Keratinocyte (primary cell): ENCODE results near the gene AP4S1. TPM values are rescaled to one million over a fixed set of nuclear protein-coding genes. Genes with fewer than 3 reads are reported as not detected.

Experiments used
- DNase-seq: peaks from one replicate; pipeline ENCODE4 v3.0.0-alpha.2; 2011; ENCODE audit warnings: low read depth, missing footprints, low spot score
- FAIRE-seq: peaks from 2 replicates; lab custom pipeline; 2011; peaks lifted over from hg19 to GRCh38; lab: Jason Lieb, UNC
- H2AFZ ChIP-seq: 2 replicates; pipeline ENCODE4 v1.6.0; 2012; ENCODE audit warnings: low read length, control low read depth, inconsistent platforms; ENCODE audit not compliant: control insufficient read depth
- H3K27ac ChIP-seq: 2 replicates; pipeline ENCODE4 v1.5.1; 2011; ENCODE audit warnings: low read length; ENCODE audit not compliant: control insufficient read depth, insufficient read depth
- H3K27me3 ChIP-seq: 3 replicates; pipeline ENCODE4 v1.6.0; 2011; ENCODE audit warnings: low read length; ENCODE audit not compliant: control insufficient read depth, insufficient read depth; ENCODE audit errors: extremely low read depth
- H3K36me3 ChIP-seq, 2 experiments: 2 replicates in 1 of 2; 3 replicates in 1 of 2; pipeline ENCODE4 v1.5.1; 2011; ENCODE audit warnings: low read length in 2 of 2, mild to moderate bottlenecking in 1 of 2; ENCODE audit not compliant: control insufficient read depth in 2 of 2, insufficient read depth in 2 of 2; ENCODE audit errors: extremely low read depth in 1 of 2
- H3K4me1 ChIP-seq: 3 replicates; pipeline ENCODE4 v1.5.1; 2011; ENCODE audit warnings: low read length; ENCODE audit not compliant: control insufficient read depth, insufficient read depth; ENCODE audit errors: extremely low read depth
- H3K4me2 ChIP-seq: 3 replicates; pipeline ENCODE4 v1.6.0; 2011; ENCODE audit warnings: low read depth, low read length; ENCODE audit not compliant: control insufficient read depth, insufficient read depth; ENCODE audit errors: extremely low read depth
- H3K4me3 ChIP-seq, 3 experiments: fragments of 200-600 bp in 1 of 3; sonication (generic) in 1 of 3; 2 replicates in 2 of 3; 3 replicates in 1 of 3; pipeline ENCODE4 v1.5.1; 2011 to 2016; ENCODE audit warnings: low read length in 3 of 3, mild to moderate bottlenecking in 3 of 3, control low read depth in 2 of 3, inconsistent platforms in 1 of 3, low read depth in 1 of 3, mixed read lengths in 1 of 3, mixed run types in 1 of 3, moderate library complexity in 1 of 3; ENCODE audit not compliant: control insufficient read depth in 2 of 3, insufficient read depth in 2 of 3; ENCODE audit errors: extremely low read depth in 1 of 3
- H3K79me2 ChIP-seq: 2 replicates; pipeline ENCODE4 v1.6.0; 2012; ENCODE audit warnings: low read length; ENCODE audit not compliant: control insufficient read depth, insufficient read depth
- H3K9ac ChIP-seq: 3 replicates; pipeline ENCODE4 v1.6.0; 2011; ENCODE audit warnings: low read length; ENCODE audit not compliant: control insufficient read depth, insufficient read depth; ENCODE audit errors: extremely low read depth
- H3K9me1 ChIP-seq: 3 replicates; pipeline ENCODE4 v1.6.0; 2011; ENCODE audit warnings: low read length; ENCODE audit not compliant: control insufficient read depth, insufficient read depth; ENCODE audit errors: extremely low read depth
- H3K9me3 ChIP-seq: 2 replicates; pipeline ENCODE4 v1.5.1; 2012; ENCODE audit warnings: low read depth, low read length; ENCODE audit not compliant: control insufficient read depth
- H4K20me1 ChIP-seq: 3 replicates; pipeline ENCODE4 v1.6.0; 2011; ENCODE audit warnings: low read length; ENCODE audit not compliant: control insufficient read depth, insufficient read depth; ENCODE audit errors: extremely low read depth
- CTCF ChIP-seq, 3 experiments: IDR thresholded peaks in 1 of 3; conservative IDR thresholded peaks in 1 of 3; optimal IDR thresholded peaks in 1 of 3; 2 replicates in 2 of 3; 3 replicates in 1 of 3; pipeline versions ENCODE3 to v1.5.1; 2011; ENCODE audit warnings: low read length in 3 of 3, mild to moderate bottlenecking in 3 of 3, moderate library complexity in 2 of 3, control low read depth in 1 of 3, inconsistent platforms in 1 of 3; ENCODE audit not compliant: insufficient read depth in 2 of 3; ENCODE audit errors: extremely low read depth in 1 of 3
- EZH2 ChIP-seq: IDR thresholded peaks from one replicate; pipeline ENCODE4 v1.6.1; 2012; ENCODE audit warnings: inconsistent platforms, mild to moderate bottlenecking, low read length, moderate library complexity
- dilution Hi-C: fragments of 300-500 bp; cut with MboI; formaldehyde crosslinking; loops from one replicate; pipeline ENCODE4 v1.7.0; 2020; ENCODE audit warnings: low sequenced_read_pairs; ENCODE audit not compliant: extremely low pct_ligation_motif_present
- polyA plus RNA-seq, 5 experiments: library from polyadenylated mRNA; depleted of rRNA in 3 of 5; stranded (reverse) in 3 of 5; stranded (forward) in 1 of 5; unstranded in 1 of 5; fragments of >200 nt; gene quantifications; 1 replicate in 1 of 5; 2 replicates in 3 of 5; 3 replicates in 1 of 5; pipeline versions ENCODE4 v1.2.1 to v1.2.3, GENCODE V29; 2011 to 2012; ENCODE audit warnings: missing spikeins in 2 of 5, low read depth in 1 of 5, low replicate concordance in 1 of 5

The AP4S1 gene
- polyA plus RNA-seq, 1 donor (not counting 4 experiments of a cell fraction or from before 2014, with no cell fraction given), result 6.2 TPM

- H4K20me1 ChIP-seq, result no peaks in the 10 kb centered on the region
- H3K9me1 ChIP-seq, result no peaks in the 10 kb centered on the region
- DNase-seq (no peak), FAIRE-seq (no peak)
- no peak overlapping the region for H3K27ac ChIP-seq
- no peaks in the 10 kb centered on the region for H3K79me2 ChIP-seq
- no peak overlapping the region for H3K4me2 ChIP-seq
- no peak overlapping the region for H3K9ac ChIP-seq
- no peaks in the 10 kb centered on the region for H3K9me3 ChIP-seq
- H3K36me3 ChIP-seq, result peaks cover 21 to 26% of the 10 kb centered on the region in 2 experiments
- no peak for TF ChIP-seq EZH2
- TF ChIP-seq CTCF (optimal IDR thresholded peaks at IDR 0.05 in 1 of 3, IDR thresholded peaks at IDR 0.05 in 1 of 3, conservative IDR thresholded peaks at IDR 0.05 in 1 of 3; ENCODE audit: extremely low read depth in 1 of 3, insufficient read depth in 2 of 3, low read length in 3 of 3), result no peak
- H3K27me3 ChIP-seq, result no peaks in the 10 kb centered on the region
- H2AFZ ChIP-seq, result no peak overlapping the region
- H3K4me3 ChIP-seq, result no peak overlapping the region
- H3K4me1 ChIP-seq, result no peaks in the 10 kb centered on the region
- dilution Hi-C loops, result no loop called here
Measured at GRCh38 chr14:31133133-31133532, 107.7 kb downstream of the AP4S1 start.

- Histone ChIP-seq H3K4me2 (no peak overlapping the region), H2AFZ (no peak overlapping the region), H3K4me1 (no peaks in the 10 kb centered on the region), H3K9me1 (no peaks in the 10 kb centered on the region), H3K79me2 (no peaks in the 10 kb centered on the region), H3K9ac (no peak overlapping the region), H3K27ac (no peak overlapping the region), H3K36me3 (peaks cover 20 to 22% of the 10 kb centered on the region in 2 experiments), H3K9me3 (no peaks in the 10 kb centered on the region), H3K4me3 (no peak overlapping the region), H3K27me3 (no peaks in the 10 kb centered on the region), H4K20me1 (no peaks in the 10 kb centered on the region)
- no peak for DNase-seq
- dilution Hi-C loops, result no loop called here
- FAIRE-seq, result no peak
- TF ChIP-seq CTCF (optimal IDR thresholded peaks at IDR 0.05 in 1 of 3, IDR thresholded peaks at IDR 0.05 in 1 of 3, conservative IDR thresholded peaks at IDR 0.05 in 1 of 3; ENCODE audit: extremely low read depth in 1 of 3, insufficient read depth in 2 of 3, low read length in 3 of 3), result no peak
- no peak for TF ChIP-seq EZH2
Measured at GRCh38 chr14:31137214-31137889, 111.9 kb downstream of the AP4S1 start.
